ENCODE measurements around the gene DRAM1. TPM values are rescaled to one million over a fixed set of nuclear protein-coding genes. Genes with fewer than 3 reads are reported as not detected.

DRAM1 gene
- total RNA-seq, 4 donors from 2014 or later, result 1.4 to 15.0 (median 6.0) TPM

- intact Hi-C loops (cut with DNase I), result no loop called here
- TF ChIP-seq POLR2A (IDR thresholded peaks at IDR 0.05) (no peak), CTCF (IDR thresholded peaks at IDR 0.05) (no peak)
- WGBS, 2 donors, result 16 to 28% methylated on average over 1 of the region's 1 CpG
These were observed 45.4 kb upstream of the DRAM1 start for GRCh38 chr12:101832030-101832429.

GRCh38 chr12:101838628-101839323 lies 38.6 kb upstream of the DRAM1 start:
- intact Hi-C loops (cut with DNase I), result loop anchor here (5.0 kb wide), 1 partner anchor 66 kb away; no protein-coding TSS in a partner anchor
- WGBS, 2 donors, result 60 to 62% methylated on average over 2 to 3 of the region's 3 CpGs
- no peak for DNase-seq

More at GRCh38 chr12:101832030-101832429, 45.4 kb upstream of the DRAM1 start:
- Histone ChIP-seq H3K4me1 (peaks cover 8 to 42% (median 18%) of the 10 kb centered on the region in 3 donors), H3K36me3 (no peaks in the 10 kb centered on the region), H3K4me3 (no peak overlapping the region), H3K9me3 (no peaks in the 10 kb centered on the region), H3K27ac (no peak overlapping the region), H3K27me3 (no peaks in the 10 kb centered on the region)
- no peak for DNase-seq

DNA sequence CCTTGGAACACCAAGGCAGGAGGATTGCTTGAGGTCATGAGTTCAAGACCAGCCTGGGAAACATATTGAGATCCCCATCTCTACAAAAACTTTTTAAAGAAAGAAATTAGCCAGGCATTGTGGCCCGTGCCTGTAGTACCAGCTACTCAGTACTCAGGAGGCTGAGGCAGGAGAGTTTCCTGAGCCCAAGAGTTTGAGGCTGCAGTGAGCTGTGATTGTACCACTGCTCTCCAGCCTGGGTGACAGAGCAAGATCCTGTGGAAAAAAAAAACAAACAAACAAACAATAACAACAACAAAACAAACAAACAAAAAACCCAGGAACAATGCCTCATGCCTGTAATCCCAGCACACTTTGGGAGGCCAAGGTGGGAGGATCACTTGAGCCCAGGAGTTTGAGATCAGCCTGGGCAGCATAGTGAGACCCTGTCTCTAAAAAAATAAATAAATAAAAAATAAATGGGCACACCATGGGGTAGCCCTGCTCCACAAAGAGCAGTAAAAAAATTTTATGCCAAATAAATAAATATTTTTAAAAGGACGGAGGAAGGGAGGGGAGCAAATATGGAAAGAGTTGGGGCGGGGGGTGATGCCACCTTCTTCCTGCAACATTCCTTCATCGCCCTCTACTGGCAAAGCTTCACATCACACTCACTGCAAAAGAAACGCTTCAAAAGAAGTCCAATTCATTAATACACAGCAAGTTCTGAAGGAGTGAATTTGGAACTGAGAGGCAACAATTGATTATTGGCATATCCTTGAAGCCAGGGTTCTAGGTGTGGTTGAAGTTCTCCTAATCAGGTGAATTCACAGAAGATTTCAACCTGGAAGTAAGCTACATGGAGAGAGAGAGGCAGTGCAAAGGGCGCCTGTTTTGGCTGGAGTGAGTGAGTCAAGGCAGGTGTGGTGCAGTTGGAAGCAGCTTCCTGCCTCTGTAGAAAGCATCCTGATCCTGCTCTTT lies 37.8 kb upstream of the DRAM1 start:
- Histone ChIP-seq H3K4me3 (no peak overlapping the region), H3K27me3 (no peaks in the 10 kb centered on the region), H3K36me3 (no peaks in the 10 kb centered on the region), H3K4me1 (peaks cover 0 to 10% (median 0%) of the 10 kb centered on the region in 3 donors), H3K9me3 (no peaks in the 10 kb centered on the region), H3K27ac (no peak overlapping the region)
- TF ChIP-seq CTCF (IDR thresholded peaks at IDR 0.05) (peak; percentile 73 to 90 (median 83)), POLR2A (IDR thresholded peaks at IDR 0.05) (no peak)
- no peak for DNase-seq
- intact Hi-C loops (cut with DNase I), result loop anchor here (5.0 kb wide), 1 partner anchor 67 kb away; no protein-coding TSS in a partner anchor
- WGBS, 2 donors, result 25% methylated on average over 6 of the region's 6 CpGs

More at GRCh38 chr12:101838628-101839323, 38.6 kb upstream of the DRAM1 start:
- Histone ChIP-seq H3K27me3 (no peaks in the 10 kb centered on the region), H3K9me3 (no peaks in the 10 kb centered on the region), H3K4me3 (no peak overlapping the region), H3K27ac (no peak overlapping the region), H3K36me3 (no peaks in the 10 kb centered on the region), H3K4me1 (peaks cover 0 to 10% (median 0%) of the 10 kb centered on the region in 3 donors)
- TF ChIP-seq CTCF (IDR thresholded peaks at IDR 0.05) (no peak), POLR2A (IDR thresholded peaks at IDR 0.05) (no peak)

DNA sequence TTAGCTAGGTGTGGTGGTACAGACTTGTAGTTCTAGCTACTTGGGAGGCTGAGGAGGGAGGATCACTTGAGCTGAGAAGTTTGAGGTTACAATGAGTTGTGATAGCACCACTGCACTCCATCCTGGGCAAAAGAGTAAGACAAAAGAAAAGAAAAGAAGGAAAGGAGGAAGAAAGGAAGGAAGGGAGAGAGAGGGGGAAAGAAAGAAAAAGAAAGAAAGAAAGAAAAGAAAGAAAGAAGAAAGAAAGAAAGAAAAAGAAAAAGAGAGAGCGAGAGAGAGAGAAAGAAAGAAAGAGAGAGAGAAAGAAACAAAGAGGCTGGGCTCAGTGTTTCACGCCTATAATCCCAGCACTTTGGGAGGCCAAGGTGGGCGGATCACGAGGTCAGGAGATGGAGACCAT lies 36.3 kb upstream of the DRAM1 start:
- intact Hi-C loops (cut with DNase I), result no loop called here
- no peaks in the 10 kb centered on the region for H3K36me3 ChIP-seq
- no peaks in the 10 kb centered on the region for H3K27me3 ChIP-seq
- 87 to 92% methylated on average over 4 of the region's 4 CpGs for WGBS, 2 donors
- no peak overlapping the region for H3K4me3 ChIP-seq
- peaks cover 0 to 10% (median 0%) of the 10 kb centered on the region in 3 donors for H3K4me1 ChIP-seq
- H3K27ac ChIP-seq, result no peak overlapping the region
- no peak for DNase-seq
- no peaks in the 10 kb centered on the region for H3K9me3 ChIP-seq
- TF ChIP-seq POLR2A (IDR thresholded peaks at IDR 0.05) (no peak), CTCF (IDR thresholded peaks at IDR 0.05) (no peak)
